Loucy (cell line): ENCODE data around the gene SRP54.

Experiments
- H2AFZ ChIP-seq: fragments of 200-600 bp; sonication (generic); 2 replicates; pipeline ENCODE4 v1.6.0; 2016; ENCODE audit warnings: antibody characterized with exemption, mild to moderate bottlenecking, low read length, moderate library complexity
- H3F3A ChIP-seq: fragments of 200-600 bp; 2 replicates; pipeline ENCODE4 v1.6.0; 2016; ENCODE audit warnings: antibody characterized with exemption, low read depth, mild to moderate bottlenecking
- H3K27me3 ChIP-seq: fragments of 200-600 bp; sonication (generic); 2 replicates; pipeline ENCODE4 v1.6.1; 2014; ENCODE audit warnings: low read length, mild to moderate bottlenecking; ENCODE audit not compliant: insufficient read depth, poor library complexity, severe bottlenecking
- H3K36me3 ChIP-seq: fragments of 200-600 bp; sonication (generic); 2 replicates; pipeline ENCODE4 v1.6.1; 2016; ENCODE audit warnings: low read length; ENCODE audit not compliant: insufficient read depth
- H3K4me1 ChIP-seq: fragments of 200-600 bp; sonication (generic); 2 replicates; pipeline ENCODE4 v1.5.1; 2014; ENCODE audit warnings: low read length, mild to moderate bottlenecking; ENCODE audit not compliant: insufficient read depth, poor library complexity, severe bottlenecking
- H3K4me2 ChIP-seq: fragments of 200-600 bp; sonication (generic); 2 replicates; pipeline ENCODE4 v1.6.0; 2014; ENCODE audit warnings: antibody characterized with exemption, low read length, low read depth, mild to moderate bottlenecking; ENCODE audit not compliant: poor library complexity, severe bottlenecking
- H3K4me3 ChIP-seq: fragments of 200-600 bp; sonication (generic); 2 replicates; pipeline ENCODE4 v1.5.1; 2014; ENCODE audit warnings: low read length, mild to moderate bottlenecking, mixed read lengths; ENCODE audit not compliant: poor library complexity, severe bottlenecking
- H3K79me2 ChIP-seq: fragments of 200-600 bp; sonication (generic); 2 replicates; pipeline ENCODE4 v1.6.1; 2014; ENCODE audit warnings: low read length; ENCODE audit not compliant: insufficient read depth
- H3K9ac ChIP-seq: fragments of 200-600 bp; sonication (generic); 2 replicates; pipeline ENCODE4 v1.6.0; 2014; ENCODE audit warnings: mild to moderate bottlenecking, low read depth, low read length, moderate library complexity; ENCODE audit not compliant: poor library complexity, severe bottlenecking
- H3K9me2 ChIP-seq: fragments of 200-600 bp; sonication (generic); replicated peaks from 2 replicates; pipeline ENCODE4 v1.6.1; 2016; ENCODE audit warnings: low read depth, low read length, mixed read lengths
- H3K9me3 ChIP-seq: fragments of 200-600 bp; sonication (generic); 2 replicates; pipeline ENCODE4 v1.6.1; 2014; ENCODE audit warnings: mild to moderate bottlenecking, antibody characterized with exemption, low read length, low read depth; ENCODE audit not compliant: insufficient read depth
- H4K20me1 ChIP-seq: fragments of 200-600 bp; sonication (generic); 2 replicates; pipeline ENCODE4 v1.6.0; 2014; ENCODE audit warnings: antibody characterized with exemption, low read length, mild to moderate bottlenecking; ENCODE audit not compliant: insufficient read depth, poor library complexity, severe bottlenecking
- EZH2phosphoT487 ChIP-seq: fragments of 200-600 bp; IDR thresholded peaks from 2 replicates; pipeline ENCODE4 v1.6.1; 2018; ENCODE audit warnings: antibody characterized with exemption, mild to moderate bottlenecking, moderate library complexity, borderline replicate concordance
- TF ChIP-seq, protein P1 (sequence below): fragments of 200-600 bp; sonication (generic); conservative IDR thresholded peaks from 2 replicates; pipeline ENCODE4 v1.5.1; 2014; ENCODE audit warnings: mild to moderate bottlenecking, antibody characterized with exemption, low read length

The SRP54 gene

DNA sequence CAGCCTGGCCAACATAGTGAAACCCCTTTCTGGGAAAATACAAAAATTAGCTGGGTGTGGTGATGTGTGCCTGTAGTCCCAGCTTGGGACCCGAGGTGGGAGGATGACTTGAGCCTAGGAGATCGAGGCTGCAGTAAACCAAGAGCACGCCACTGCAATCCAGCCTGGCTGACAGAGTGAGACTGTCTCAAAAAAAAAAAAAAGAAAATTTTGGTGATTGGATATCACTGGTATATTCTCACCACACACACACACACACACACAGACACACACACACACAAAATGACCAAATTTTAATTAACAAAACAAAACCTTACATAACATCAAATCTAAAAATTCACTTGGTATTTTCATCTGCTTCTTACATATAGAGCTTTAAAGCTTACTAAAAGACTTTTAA is 59.8 kb downstream of the SRP54 start:
- Histone ChIP-seq H3K9me3 (no peaks in the 10 kb centered on the region), H4K20me1 (peaks cover 6% of the 10 kb centered on the region), H3K79me2 (peaks cover 9% of the 10 kb centered on the region; the same call in 1 of the 2 replicates), H3K27me3 (no peaks in the 10 kb centered on the region), H3K4me2 (no peak overlapping the region), H3F3A (peaks cover 2% of the 10 kb centered on the region; the same call in 1 of the 2 replicates), H3K4me3 (no peak overlapping the region), H3K9ac (no peak overlapping the region), H2AFZ (no peak overlapping the region), H3K4me1 (peaks cover 15% of the 10 kb centered on the region), H3K36me3 (no peaks in the 10 kb centered on the region), H3K9me2 (no peaks in the 10 kb centered on the region)
- no peak for TF ChIP-seq EZH2phosphoT487
- TF ChIP-seq, protein P1, sequence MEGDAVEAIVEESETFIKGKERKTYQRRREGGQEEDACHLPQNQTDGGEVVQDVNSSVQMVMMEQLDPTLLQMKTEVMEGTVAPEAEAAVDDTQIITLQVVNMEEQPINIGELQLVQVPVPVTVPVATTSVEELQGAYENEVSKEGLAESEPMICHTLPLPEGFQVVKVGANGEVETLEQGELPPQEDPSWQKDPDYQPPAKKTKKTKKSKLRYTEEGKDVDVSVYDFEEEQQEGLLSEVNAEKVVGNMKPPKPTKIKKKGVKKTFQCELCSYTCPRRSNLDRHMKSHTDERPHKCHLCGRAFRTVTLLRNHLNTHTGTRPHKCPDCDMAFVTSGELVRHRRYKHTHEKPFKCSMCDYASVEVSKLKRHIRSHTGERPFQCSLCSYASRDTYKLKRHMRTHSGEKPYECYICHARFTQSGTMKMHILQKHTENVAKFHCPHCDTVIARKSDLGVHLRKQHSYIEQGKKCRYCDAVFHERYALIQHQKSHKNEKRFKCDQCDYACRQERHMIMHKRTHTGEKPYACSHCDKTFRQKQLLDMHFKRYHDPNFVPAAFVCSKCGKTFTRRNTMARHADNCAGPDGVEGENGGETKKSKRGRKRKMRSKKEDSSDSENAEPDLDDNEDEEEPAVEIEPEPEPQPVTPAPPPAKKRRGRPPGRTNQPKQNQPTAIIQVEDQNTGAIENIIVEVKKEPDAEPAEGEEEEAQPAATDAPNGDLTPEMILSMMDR = no peak

DNA sequence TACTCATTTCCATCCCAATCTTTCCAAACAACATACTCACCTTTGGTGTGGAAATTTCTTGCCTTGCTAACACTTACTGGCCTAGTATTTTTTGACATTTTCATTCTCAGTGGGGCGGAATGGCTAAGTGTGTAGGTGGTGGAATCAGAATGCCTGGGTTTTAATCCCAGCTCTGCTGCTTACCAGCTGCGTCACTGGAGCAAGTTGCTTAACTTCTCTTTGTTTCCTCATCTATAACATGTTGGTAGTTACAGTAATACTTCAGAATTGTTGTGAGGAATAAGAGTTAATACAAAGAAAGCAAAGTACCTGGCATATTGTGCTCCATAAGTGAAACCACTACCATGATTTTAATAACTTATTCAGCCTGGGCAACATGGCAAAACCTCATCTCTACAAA is 60.3 kb downstream of the SRP54 start:
- H3K4me1 ChIP-seq = peaks cover 19% of the 10 kb centered on the region
- H3K9ac ChIP-seq = no peak overlapping the region
- H3K9me2 ChIP-seq = no peaks in the 10 kb centered on the region
- H2AFZ ChIP-seq = peak overlapping the region; percentile 68; the same call in 1 of the 2 replicates
- TF ChIP-seq, protein P1 = no peak
- TF ChIP-seq EZH2phosphoT487 = no peak
- H3F3A ChIP-seq = peaks cover 2% of the 10 kb centered on the region; the same call in 1 of the 2 replicates
- H4K20me1 ChIP-seq = peaks cover 10% of the 10 kb centered on the region
- H3K4me2 ChIP-seq = no peak overlapping the region
- no peaks in the 10 kb centered on the region for H3K9me3 ChIP-seq
- no peak overlapping the region for H3K4me3 ChIP-seq
- H3K36me3 ChIP-seq = no peaks in the 10 kb centered on the region
- peaks cover 13% of the 10 kb centered on the region for H3K79me2 ChIP-seq
- H3K27me3 ChIP-seq = no peaks in the 10 kb centered on the region

DNA sequence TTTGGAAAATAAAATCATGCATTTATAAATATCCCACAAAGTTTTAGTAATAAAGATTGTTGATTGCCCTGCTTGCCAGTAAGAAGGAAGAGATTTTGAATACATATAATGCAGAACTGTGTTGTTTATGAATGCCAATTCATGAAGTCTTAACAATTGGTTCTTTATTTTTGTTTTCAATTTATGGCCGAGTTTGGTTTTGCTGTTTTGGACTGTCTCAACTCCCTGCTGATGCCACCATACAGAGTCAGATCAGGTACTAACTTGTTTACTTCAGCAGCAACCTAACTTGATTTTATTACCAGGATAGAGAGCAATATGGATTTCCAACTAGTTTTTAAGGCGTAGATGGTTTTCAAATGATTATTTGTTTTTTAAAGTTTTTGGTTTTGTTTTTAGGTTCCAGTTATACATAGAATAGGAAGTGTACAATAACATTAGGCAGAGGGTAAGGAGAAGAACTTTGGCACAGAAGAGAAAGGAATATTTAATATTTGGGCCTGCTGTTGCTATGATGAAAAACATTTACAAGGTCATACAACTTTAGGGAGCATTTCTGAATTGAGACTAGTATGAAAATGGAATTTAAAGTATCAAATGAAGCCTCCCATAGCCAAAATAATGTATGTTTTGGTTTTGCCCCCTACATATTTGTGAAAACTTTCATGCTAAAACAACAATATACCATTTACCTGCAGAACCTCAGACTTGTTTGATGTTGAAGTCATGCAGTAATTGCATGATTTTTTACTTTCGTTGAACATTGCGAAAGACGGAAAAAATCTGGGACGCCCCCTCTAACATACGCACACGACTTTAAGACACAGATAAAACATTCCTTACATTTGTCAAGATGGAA is 62.4 kb downstream of the SRP54 start:
- Histone ChIP-seq H3K9ac (peak overlapping the region; percentile 77), H2AFZ (peak overlapping the region; percentile 88), H3K4me2 (peak overlapping the region; percentile 70), H3K9me3 (no peaks in the 10 kb centered on the region), H3K4me3 (peak overlapping the region; percentile 82), H3K27me3 (no peaks in the 10 kb centered on the region), H4K20me1 (peaks cover 10% of the 10 kb centered on the region), H3K9me2 (no peaks in the 10 kb centered on the region), H3K36me3 (no peaks in the 10 kb centered on the region), H3K79me2 (peaks cover 15% of the 10 kb centered on the region), H3F3A (peaks cover 2% of the 10 kb centered on the region; the same call in 1 of the 2 replicates), H3K4me1 (peaks cover 25% of the 10 kb centered on the region)
- TF ChIP-seq, protein P1 = no peak
- no peak for TF ChIP-seq EZH2phosphoT487
